Measurements from ENCODE around the gene ACOXL.

ACOXL gene

DNA sequence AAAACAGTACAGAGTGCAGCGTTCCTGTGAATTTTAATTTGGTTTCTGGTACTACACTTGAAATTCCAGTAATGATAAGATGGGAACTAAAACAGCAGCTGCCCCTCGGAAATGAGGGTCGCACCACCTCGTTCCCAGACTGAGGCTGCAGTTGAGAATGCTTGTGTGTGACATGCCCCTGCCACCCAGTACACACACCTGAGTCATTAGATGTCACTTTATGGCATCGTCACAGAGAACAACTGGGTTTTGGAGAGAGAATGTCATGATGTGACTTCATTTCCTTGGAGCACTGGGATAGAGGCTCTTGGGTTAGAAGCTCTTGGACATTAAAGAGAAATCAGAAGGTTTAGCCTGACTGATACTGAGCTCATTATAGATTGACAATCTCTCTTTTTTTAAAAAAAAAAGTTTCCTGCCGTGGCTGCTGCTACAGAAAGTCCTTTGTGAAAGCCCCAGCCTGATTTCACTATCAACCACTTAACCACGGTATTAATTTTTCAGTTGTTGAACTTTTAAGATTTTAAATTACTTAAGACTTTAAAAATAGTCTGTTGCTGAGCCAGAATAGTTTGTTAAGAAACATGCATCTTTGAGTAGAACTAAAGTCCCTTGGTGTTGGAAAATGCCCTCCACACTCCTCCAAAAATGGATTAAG is 412.9 kb downstream of the ACOXL start:
- Histone ChIP-seq H3K79me1 (replicated peaks; ENCODE audit: low read length, poor library complexity, severe bottlenecking) (peaks cover 24% of the 10 kb centered on the region), H2BK120ac (ENCODE audit: low read depth, low read length) (no peak overlapping the region), H3K9me3 (ENCODE audit: control insufficient read depth, low read length) (no peaks in the 10 kb centered on the region), H3K9ac (ENCODE audit: low read length) (no peak overlapping the region), H2BK5ac (ENCODE audit: low read depth, low read length, poor library complexity, severe bottlenecking) (no peak overlapping the region), H2AK5ac (ENCODE audit: low read length, severe bottlenecking) (no peak overlapping the region), H2AFZ (ENCODE audit: low read depth, low read length) (no peak overlapping the region), H4K8ac (ENCODE audit: low read length) (no peak overlapping the region), H3K4me2 (ENCODE audit: low read length, poor library complexity, severe bottlenecking) (no peak overlapping the region), H2BK15ac (ENCODE audit: low read depth, poor library complexity, severe bottlenecking) (no peak overlapping the region), H3K4ac (ENCODE audit: low read depth in 1 of 2, low read length in 2 of 2) (no peak overlapping the region), H2BK12ac (ENCODE audit: low read length in 2 of 2) (no peak overlapping the region), H3K14ac (ENCODE audit: low read length in 2 of 2) (no peak overlapping the region), H4K91ac (ENCODE audit: low read length) (no peak overlapping the region), H3K23ac (ENCODE audit: low read length in 2 of 2) (no peak overlapping the region), H3K18ac (ENCODE audit: low read depth in 1 of 2, low read length in 2 of 2) (no peak overlapping the region), H3K36me3 (ENCODE audit: control insufficient read depth in 1 of 2, insufficient read depth in 2 of 2, low read depth in 1 of 2, low read length in 2 of 2) (peaks cover 2 to 10% of the 10 kb centered on the region in 2 experiments), H3K27ac (ENCODE audit: low read length, poor library complexity, severe bottlenecking) (no peak overlapping the region), H3K27me3 (ENCODE audit: control insufficient read depth in 1 of 2, insufficient read depth in 1 of 2, low read length in 2 of 2) (no peaks in the 10 kb centered on the region), H3K4me3 (ENCODE audit: insufficient read depth in 1 of 2, low read depth in 1 of 2, low read length in 2 of 2) (no peak overlapping the region), H3K4me1 (ENCODE audit: control insufficient read depth, insufficient read depth, low read depth, low read length) (no peaks in the 10 kb centered on the region)
- WGBS, result 89% methylated on average over 6 of the region's 7 CpGs
- no peak for DNase-seq

DNA sequence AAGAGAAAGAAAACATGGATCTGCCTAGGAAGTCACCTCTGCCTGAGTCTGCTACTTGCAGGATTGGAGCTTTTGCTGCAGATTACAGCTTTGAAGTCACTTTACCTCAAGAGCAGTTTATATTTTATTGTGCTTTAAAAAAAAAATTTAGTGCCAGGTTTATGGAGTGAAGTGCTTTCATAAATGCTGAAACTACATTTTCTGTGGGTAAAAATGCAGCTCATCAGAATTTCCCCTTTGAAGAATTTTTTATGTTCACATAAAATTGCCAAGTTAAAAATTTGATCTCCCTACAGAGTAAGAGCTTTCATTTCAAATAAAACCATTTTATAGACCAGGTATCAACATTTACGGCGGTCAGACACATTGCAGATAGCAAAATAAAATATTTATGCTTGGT is 413.6 kb downstream of the ACOXL start:
- Histone ChIP-seq H2AK5ac (ENCODE audit: low read length, severe bottlenecking) (no peak overlapping the region), H3K4me3 (ENCODE audit: insufficient read depth in 1 of 2, low read depth in 1 of 2, low read length in 2 of 2) (no peak overlapping the region), H3K4me2 (ENCODE audit: low read length, poor library complexity, severe bottlenecking) (no peak overlapping the region), H2BK15ac (ENCODE audit: low read depth, poor library complexity, severe bottlenecking) (no peak overlapping the region), H3K36me3 (ENCODE audit: control insufficient read depth in 1 of 2, insufficient read depth in 2 of 2, low read depth in 1 of 2, low read length in 2 of 2) (peaks cover 2 to 10% of the 10 kb centered on the region in 2 experiments), H3K27me3 (ENCODE audit: control insufficient read depth in 1 of 2, insufficient read depth in 1 of 2, low read length in 2 of 2) (no peaks in the 10 kb centered on the region), H2BK5ac (ENCODE audit: low read depth, low read length, poor library complexity, severe bottlenecking) (no peak overlapping the region), H3K9ac (ENCODE audit: low read length) (no peak overlapping the region), H3K18ac (ENCODE audit: low read depth in 1 of 2, low read length in 2 of 2) (no peak overlapping the region), H2AFZ (ENCODE audit: low read depth, low read length) (no peak overlapping the region), H3K79me1 (replicated peaks; ENCODE audit: low read length, poor library complexity, severe bottlenecking) (peaks cover 22% of the 10 kb centered on the region), H3K4me1 (ENCODE audit: control insufficient read depth, insufficient read depth, low read depth, low read length) (no peaks in the 10 kb centered on the region), H3K9me3 (ENCODE audit: control insufficient read depth, low read length) (no peaks in the 10 kb centered on the region), H4K91ac (ENCODE audit: low read length) (no peak overlapping the region), H3K23ac (ENCODE audit: low read length in 2 of 2) (no peak overlapping the region), H3K4ac (ENCODE audit: low read depth in 1 of 2, low read length in 2 of 2) (no peak overlapping the region), H2BK12ac (ENCODE audit: low read length in 2 of 2) (no peak overlapping the region), H3K27ac (ENCODE audit: low read length, poor library complexity, severe bottlenecking) (no peak overlapping the region), H4K8ac (ENCODE audit: low read length) (no peak overlapping the region), H3K14ac (ENCODE audit: low read length in 2 of 2) (no peak overlapping the region), H2BK120ac (ENCODE audit: low read depth, low read length) (no peak overlapping the region)
- no peak for DNase-seq
- no CpG with 5 or more reads among the region's 2 CpGs for WGBS

DNA sequence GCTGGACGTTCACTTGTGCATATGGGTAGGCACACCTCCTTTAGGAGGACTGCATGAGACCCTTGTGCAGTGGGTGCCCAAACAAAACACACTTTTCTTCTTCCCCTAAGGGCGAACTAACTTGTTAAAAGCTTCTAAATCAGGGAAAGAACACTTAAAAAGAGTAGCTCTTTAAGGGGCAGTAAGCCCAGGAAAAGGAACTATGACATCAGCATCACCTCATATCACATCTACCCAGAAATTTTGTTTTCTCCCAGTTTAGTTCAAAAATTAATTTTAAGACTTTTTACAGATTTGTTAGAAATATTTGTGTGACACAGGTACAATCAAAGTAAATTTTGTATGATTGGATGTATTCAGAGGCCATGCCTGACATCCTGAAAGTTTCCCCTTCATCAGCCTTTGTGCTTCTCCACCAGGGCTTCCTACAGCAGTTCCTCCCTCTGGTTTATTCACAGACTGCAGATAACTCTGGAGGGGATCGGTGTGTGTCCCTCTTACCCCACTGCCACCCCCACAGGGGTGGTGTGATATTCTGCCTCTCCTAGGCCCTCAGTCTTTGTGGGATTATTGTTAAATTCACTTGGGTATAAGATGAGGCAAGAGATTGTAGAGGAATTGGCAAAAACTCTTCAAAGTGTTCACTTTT is 416.0 kb downstream of the ACOXL start:
- Histone ChIP-seq H2BK120ac (ENCODE audit: low read depth, low read length) (no peak overlapping the region), H2BK15ac (ENCODE audit: low read depth, poor library complexity, severe bottlenecking) (no peak overlapping the region), H3K23ac (ENCODE audit: low read length in 2 of 2) (no peak overlapping the region), H3K4me2 (ENCODE audit: low read length, poor library complexity, severe bottlenecking) (no peak overlapping the region), H3K4me3 (ENCODE audit: insufficient read depth in 1 of 2, low read depth in 1 of 2, low read length in 2 of 2) (no peak overlapping the region), H3K36me3 (ENCODE audit: control insufficient read depth in 1 of 2, insufficient read depth in 2 of 2, low read depth in 1 of 2, low read length in 2 of 2) (peaks cover 7 to 13% of the 10 kb centered on the region in 2 experiments), H3K27ac (ENCODE audit: low read length, poor library complexity, severe bottlenecking) (no peak overlapping the region), H3K79me1 (replicated peaks; ENCODE audit: low read length, poor library complexity, severe bottlenecking) (peaks cover 24% of the 10 kb centered on the region), H3K4ac (ENCODE audit: low read depth in 1 of 2, low read length in 2 of 2) (no peak overlapping the region), H2BK5ac (ENCODE audit: low read depth, low read length, poor library complexity, severe bottlenecking) (no peak overlapping the region), H4K8ac (ENCODE audit: low read length) (no peak overlapping the region), H4K91ac (ENCODE audit: low read length) (no peak overlapping the region), H3K9me3 (ENCODE audit: control insufficient read depth, low read length) (no peaks in the 10 kb centered on the region), H3K9ac (ENCODE audit: low read length) (peak overlapping the region; percentile 37), H2AK5ac (ENCODE audit: low read length, severe bottlenecking) (no peak overlapping the region), H3K4me1 (ENCODE audit: control insufficient read depth, insufficient read depth, low read depth, low read length) (no peaks in the 10 kb centered on the region), H3K14ac (ENCODE audit: low read length in 2 of 2) (no peak overlapping the region), H2BK12ac (ENCODE audit: low read length in 2 of 2) (no peak overlapping the region), H2AFZ (ENCODE audit: low read depth, low read length) (no peak overlapping the region), H3K27me3 (ENCODE audit: control insufficient read depth in 1 of 2, insufficient read depth in 1 of 2, low read length in 2 of 2) (no peaks in the 10 kb centered on the region), H3K18ac (ENCODE audit: low read depth in 1 of 2, low read length in 2 of 2) (no peak overlapping the region)
- no peak for DNase-seq
- 90% methylated on average over 3 of the region's 3 CpGs for WGBS

DNA sequence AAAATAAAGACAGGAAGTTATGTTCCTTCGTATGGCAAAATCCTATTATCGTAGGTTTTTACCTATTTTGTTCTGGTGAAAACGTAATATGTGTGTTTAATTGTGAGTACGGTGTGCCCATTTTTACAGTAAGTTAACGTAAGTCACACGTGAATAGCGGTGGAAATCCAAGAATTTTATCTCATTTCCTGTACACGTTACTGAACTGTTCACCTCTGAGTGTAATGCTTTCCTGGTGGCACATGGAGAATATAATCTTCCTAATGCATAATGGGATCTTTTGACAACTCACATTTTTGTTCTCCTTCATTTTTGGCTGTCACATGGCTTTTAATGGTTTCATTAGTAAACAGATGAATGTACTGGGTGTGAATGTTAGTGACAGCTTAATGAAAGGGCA is 416.6 kb downstream of the ACOXL start:
- H3K9me3 ChIP-seq (ENCODE audit: control insufficient read depth, low read length), result no peaks in the 10 kb centered on the region
- H3K79me1 ChIP-seq (replicated peaks; ENCODE audit: low read length, poor library complexity, severe bottlenecking), result peaks cover 23% of the 10 kb centered on the region
- no peak overlapping the region for H3K4ac ChIP-seq (ENCODE audit: low read depth in 1 of 2, low read length in 2 of 2)
- H3K27ac ChIP-seq (ENCODE audit: low read length, poor library complexity, severe bottlenecking), result no peak overlapping the region
- H3K18ac ChIP-seq (ENCODE audit: low read depth in 1 of 2, low read length in 2 of 2), result no peak overlapping the region
- no peak overlapping the region for H3K14ac ChIP-seq (ENCODE audit: low read length in 2 of 2)
- no peak overlapping the region for H2BK120ac ChIP-seq (ENCODE audit: low read depth, low read length)
- H4K8ac ChIP-seq (ENCODE audit: low read length), result no peak overlapping the region
- no peak overlapping the region for H4K91ac ChIP-seq (ENCODE audit: low read length)
- no peak overlapping the region for H2BK5ac ChIP-seq (ENCODE audit: low read depth, low read length, poor library complexity, severe bottlenecking)
- no peak overlapping the region for H2BK12ac ChIP-seq (ENCODE audit: low read length in 2 of 2)
- no peak overlapping the region for H2BK15ac ChIP-seq (ENCODE audit: low read depth, poor library complexity, severe bottlenecking)
- peaks cover 7 to 14% of the 10 kb centered on the region in 2 experiments for H3K36me3 ChIP-seq (ENCODE audit: control insufficient read depth in 1 of 2, insufficient read depth in 2 of 2, low read depth in 1 of 2, low read length in 2 of 2)
- no peak overlapping the region for H2AK5ac ChIP-seq (ENCODE audit: low read length, severe bottlenecking)
- H3K9ac ChIP-seq (ENCODE audit: low read length), result no peak overlapping the region
- no peaks in the 10 kb centered on the region for H3K4me1 ChIP-seq (ENCODE audit: control insufficient read depth, insufficient read depth, low read depth, low read length)
- no peak for DNase-seq
- H3K27me3 ChIP-seq (ENCODE audit: control insufficient read depth in 1 of 2, insufficient read depth in 1 of 2, low read length in 2 of 2), result no peaks in the 10 kb centered on the region
- no peak overlapping the region for H3K23ac ChIP-seq (ENCODE audit: low read length in 2 of 2)
- no peak overlapping the region for H3K4me2 ChIP-seq (ENCODE audit: low read length, poor library complexity, severe bottlenecking)
- H3K4me3 ChIP-seq (ENCODE audit: insufficient read depth in 1 of 2, low read depth in 1 of 2, low read length in 2 of 2), result no peak overlapping the region
- no peak overlapping the region for H2AFZ ChIP-seq (ENCODE audit: low read depth, low read length)
- 89% methylated on average over 8 of the region's 8 CpGs for WGBS

All from mesenchymal stem cell (in vitro differentiated cells and primary cell).